Liver (tissue), 3 donors: ENCODE results near the gene KCNJ4.

Source experiments
- CTCF ChIP-seq: fragments of 150-350 bp; IDR thresholded peaks from 2 replicates; pipeline ENCODE4 v1.5.1; 2017; ENCODE audit warnings: improper control_type of control experiment, low read depth, low read length; ENCODE audit not compliant: missing input control
- EGR1 ChIP-seq, 2 donors: IDR thresholded peaks; 2 replicates each; pipeline ENCODE4 v1.6.1; 2016 to 2018; ENCODE audit warnings: antibody characterized with exemption in 2 of 2, low read depth in 2 of 2
- donor health status: healthy.
- donor health status: healthy.

- no peak for TF ChIP-seq EGR1 (IDR thresholded peaks at IDR 0.05; ENCODE audit: low read depth in 2 of 2)
- no peak for TF ChIP-seq CTCF
Observed at GRCh38 chr22:38433871-38434270, 21.1 kb downstream of the KCNJ4 start.
